Measurements from ENCODE around the gene ADCYAP1R1.

DNA sequence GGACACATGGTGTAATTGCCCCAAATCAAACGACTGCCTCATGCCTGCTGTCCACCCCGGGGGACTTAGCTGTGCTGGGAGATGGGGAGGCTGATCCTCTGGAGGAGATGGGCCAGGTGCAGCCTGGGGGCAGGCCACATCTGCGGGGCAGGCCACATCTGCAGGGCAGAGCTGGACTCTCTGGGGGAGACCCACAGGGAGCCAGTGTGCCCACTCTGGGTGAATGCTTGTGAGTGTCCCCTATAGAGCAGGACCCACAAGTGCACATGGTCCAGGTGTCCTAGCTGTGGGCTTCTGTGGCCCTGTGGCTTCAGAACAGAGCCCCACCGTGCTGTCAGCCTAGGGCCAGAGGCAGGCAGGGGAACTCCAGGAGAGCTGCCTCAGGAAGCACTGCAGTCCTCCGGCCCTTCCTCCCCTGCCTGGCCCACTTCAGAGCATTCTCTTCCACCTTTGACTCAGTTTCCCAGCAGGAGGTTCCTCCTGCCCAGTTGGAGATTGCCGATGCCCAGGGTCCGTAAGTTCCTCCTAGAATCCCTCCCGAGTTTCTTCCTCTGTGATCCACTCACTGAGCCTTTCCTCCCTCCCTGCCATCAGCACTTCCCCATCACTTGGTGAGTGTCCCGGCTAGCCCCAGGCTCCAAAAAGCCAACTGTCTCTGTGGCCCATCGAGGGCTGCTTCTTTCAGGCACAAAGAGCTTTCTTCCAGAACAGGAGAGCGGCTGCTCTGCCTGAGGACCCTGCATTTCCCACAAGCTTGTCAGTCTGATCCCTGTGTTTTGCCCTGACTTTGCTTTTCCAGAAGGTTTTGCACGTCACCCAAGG lies 50.3 kb downstream of the ADCYAP1R1 start:
- TF ChIP-seq CTCF (IDR thresholded peaks at IDR 0.05) (no peak), POLR2A (IDR thresholded peaks at IDR 0.05) (no peak)

Data from right lobe of liver (tissue), 4 donors.